Epithelial cell of esophagus (primary cell): ENCODE measurements around the gene MEIS1.

Source experiments
- DNase-seq: peaks from one replicate; pipeline ENCODE4 v3.0.0; 2010; ENCODE audit warnings: low read depth
- H3K4me3 ChIP-seq: 2 replicates; pipeline ENCODE4 v1.5.1; 2011; ENCODE audit warnings: mild to moderate bottlenecking, low read length, control low read depth
- CTCF ChIP-seq: IDR thresholded peaks from 2 replicates; pipeline ENCODE4 v1.5.1; 2011; ENCODE audit warnings: low read depth, mild to moderate bottlenecking, low read length, control low read depth, inconsistent platforms; ENCODE audit not compliant: insufficient read depth; ENCODE audit errors: missing control alignments

The MEIS1 gene

GRCh38 chr2:66462501-66462825 lies 27.5 kb downstream of the MEIS1 start:
- H3K4me3 ChIP-seq, result no peak overlapping the region
- DNase-seq, result no peak
- TF ChIP-seq CTCF, result no peak

- DNase-seq, result no peak
- TF ChIP-seq CTCF, result no peak
Measured at GRCh38 chr2:66463206-66463755, 28.4 kb downstream of the MEIS1 start.

GRCh38 chr2:66464930-66465637 lies 30.2 kb downstream of the MEIS1 start:
- H3K4me3 ChIP-seq, result no peak overlapping the region
- TF ChIP-seq CTCF, result no peak
- DNase-seq, result no peak

More at GRCh38 chr2:66463206-66463755, 28.4 kb downstream of the MEIS1 start:
- no peak overlapping the region for H3K4me3 ChIP-seq

- DNase-seq, result no peak
- no peak for TF ChIP-seq CTCF
- no peak overlapping the region for H3K4me3 ChIP-seq
Measured at GRCh38 chr2:66466433-66466832, 31.5 kb downstream of the MEIS1 start.

GRCh38 chr2:66467718-66468117 lies 32.8 kb downstream of the MEIS1 start:
- no peak overlapping the region for H3K4me3 ChIP-seq
- TF ChIP-seq CTCF, result no peak
- DNase-seq, result no peak

- TF ChIP-seq CTCF, result no peak
- H3K4me3 ChIP-seq, result no peak overlapping the region
- no peak for DNase-seq
Measured at GRCh38 chr2:66469214-66469902, 34.4 kb downstream of the MEIS1 start.

- no peak overlapping the region for H3K4me3 ChIP-seq
- no peak for TF ChIP-seq CTCF
- DNase-seq, result peak; percentile 56
Measured at GRCh38 chr2:66470199-66470598, 35.3 kb downstream of the MEIS1 start.
